Vagina (tissue), 2 donors: ENCODE results near the gene DEPDC7. TPM values are rescaled to one million over a fixed set of nuclear protein-coding genes. Genes with fewer than 3 reads are reported as not detected.

Experiments used
- DNase-seq, 2 donors: peaks; one replicate each; pipeline ENCODE4 v3.0.0-alpha.2; 2017; ENCODE audit errors: extremely low spot score in 2 of 2
- H3K27ac ChIP-seq: fragments of 200-600 bp; sonication (generic); one replicate; pipeline ENCODE4 v1.5.1; 2019
- H3K27me3 ChIP-seq: fragments of 200-600 bp; sonication (generic); one replicate; pipeline ENCODE4 v1.5.1; 2019
- H3K36me3 ChIP-seq, 2 donors: fragments of 200-600 bp; sonication (generic); one replicate each; pipeline ENCODE4 v1.5.1; 2017 to 2019
- H3K4me1 ChIP-seq: fragments of 200-600 bp; sonication (generic); one replicate; pipeline ENCODE4 v1.5.1; 2019
- H3K4me3 ChIP-seq, 2 donors: fragments of 200-600 bp; sonication (generic); 1 replicate in 1 of 2; 2 replicates in 1 of 2; pipeline ENCODE4 v1.5.1; 2016 to 2019
- H3K9me3 ChIP-seq: fragments of 200-600 bp; sonication (generic); one replicate; pipeline ENCODE4 v1.5.1; 2019
- POLR2A ChIP-seq, 2 donors: fragments of 450-650 bp; IDR thresholded peaks; one replicate each; pipeline ENCODE4 v1.6.1; 2017; ENCODE audit warnings: antibody characterized with exemption in 2 of 2, mild to moderate bottlenecking in 2 of 2, moderate library complexity in 2 of 2
- POLR2AphosphoS5 ChIP-seq, 2 donors: sonication (generic); formaldehyde crosslinking; IDR thresholded peaks; one replicate each; pipeline ENCODE4 v1.9.0; 2017; ENCODE audit warnings: antibody characterized with exemption in 2 of 2, mild to moderate bottlenecking in 2 of 2, low read depth in 1 of 2; ENCODE audit not compliant: insufficient read depth in 1 of 2
- intact Hi-C: fragments of 100-400 bp; cut with DNase I; formaldehyde crosslinking; loops from one replicate; pipeline ENCODE4 v1.15.1; 2023
- total RNA-seq: library from RNA; depleted of rRNA; stranded (reverse); fragments of >200 nt; gene quantifications from one replicate; pipeline ENCODE4 v1.2.3, GENCODE V29; 2016
- TF ChIP-seq, protein P1 (sequence below), 3 experiments: fragments of 450-650 bp in 2 of 3; fragments of 200-600 bp in 1 of 3; sonication (generic) in 1 of 3; IDR thresholded peaks; one replicate each; pipeline ENCODE4 v1.5.1; 2017 to 2019; ENCODE audit warnings: antibody characterized with exemption in 3 of 3, mild to moderate bottlenecking in 2 of 3, moderate library complexity in 2 of 3

Gene DEPDC7
- total RNA-seq, 1 donor from 2014 or later, result 2.5 TPM

GRCh38 chr11:32983506-32983905 lies 32.2 kb upstream of the DEPDC7 start:
- H3K9me3 ChIP-seq, result no peaks in the 10 kb centered on the region
- no peaks in the 10 kb centered on the region for H3K4me1 ChIP-seq
- no peak overlapping the region for H3K27ac ChIP-seq
- no peak for TF ChIP-seq POLR2A (IDR thresholded peaks at IDR 0.05)
- no peak for TF ChIP-seq POLR2AphosphoS5 (IDR thresholded peaks at IDR 0.05; ENCODE audit: insufficient read depth in 1 of 2, low read depth in 1 of 2)
- TF ChIP-seq, protein P1, sequence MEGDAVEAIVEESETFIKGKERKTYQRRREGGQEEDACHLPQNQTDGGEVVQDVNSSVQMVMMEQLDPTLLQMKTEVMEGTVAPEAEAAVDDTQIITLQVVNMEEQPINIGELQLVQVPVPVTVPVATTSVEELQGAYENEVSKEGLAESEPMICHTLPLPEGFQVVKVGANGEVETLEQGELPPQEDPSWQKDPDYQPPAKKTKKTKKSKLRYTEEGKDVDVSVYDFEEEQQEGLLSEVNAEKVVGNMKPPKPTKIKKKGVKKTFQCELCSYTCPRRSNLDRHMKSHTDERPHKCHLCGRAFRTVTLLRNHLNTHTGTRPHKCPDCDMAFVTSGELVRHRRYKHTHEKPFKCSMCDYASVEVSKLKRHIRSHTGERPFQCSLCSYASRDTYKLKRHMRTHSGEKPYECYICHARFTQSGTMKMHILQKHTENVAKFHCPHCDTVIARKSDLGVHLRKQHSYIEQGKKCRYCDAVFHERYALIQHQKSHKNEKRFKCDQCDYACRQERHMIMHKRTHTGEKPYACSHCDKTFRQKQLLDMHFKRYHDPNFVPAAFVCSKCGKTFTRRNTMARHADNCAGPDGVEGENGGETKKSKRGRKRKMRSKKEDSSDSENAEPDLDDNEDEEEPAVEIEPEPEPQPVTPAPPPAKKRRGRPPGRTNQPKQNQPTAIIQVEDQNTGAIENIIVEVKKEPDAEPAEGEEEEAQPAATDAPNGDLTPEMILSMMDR (IDR thresholded peaks at IDR 0.05), result no peak
- intact Hi-C loops, result no loop called here
- H3K4me3 ChIP-seq, result no peak overlapping the region
- no peaks in the 10 kb centered on the region for H3K27me3 ChIP-seq
- DNase-seq, result no peak
- peaks cover 0 to 5% of the 10 kb centered on the region in 2 donors for H3K36me3 ChIP-seq

GRCh38 chr11:32985600-32985999 lies 30.1 kb upstream of the DEPDC7 start:
- no peaks in the 10 kb centered on the region for H3K36me3 ChIP-seq
- no peak for DNase-seq
- H3K9me3 ChIP-seq, result no peaks in the 10 kb centered on the region
- TF ChIP-seq POLR2A (IDR thresholded peaks at IDR 0.05), result no peak
- TF ChIP-seq, protein P1 (IDR thresholded peaks at IDR 0.05), result no peak
- no peak for TF ChIP-seq POLR2AphosphoS5 (IDR thresholded peaks at IDR 0.05; ENCODE audit: insufficient read depth in 1 of 2, low read depth in 1 of 2)
- no peaks in the 10 kb centered on the region for H3K4me1 ChIP-seq
- intact Hi-C loops, result no loop called here
- H3K27me3 ChIP-seq, result no peaks in the 10 kb centered on the region
- H3K27ac ChIP-seq, result no peak overlapping the region
- H3K4me3 ChIP-seq, result no peak overlapping the region

- DNase-seq, result no peak
- H3K9me3 ChIP-seq, result no peaks in the 10 kb centered on the region
- intact Hi-C loops, result no loop called here
- no peak for TF ChIP-seq POLR2A (IDR thresholded peaks at IDR 0.05)
- no peak for TF ChIP-seq POLR2AphosphoS5 (IDR thresholded peaks at IDR 0.05; ENCODE audit: insufficient read depth in 1 of 2, low read depth in 1 of 2)
- TF ChIP-seq, protein P1 (IDR thresholded peaks at IDR 0.05), result no peak
- H3K27ac ChIP-seq, result no peak overlapping the region
- no peaks in the 10 kb centered on the region for H3K27me3 ChIP-seq
- no peaks in the 10 kb centered on the region for H3K4me1 ChIP-seq
- no peak overlapping the region for H3K4me3 ChIP-seq
- no peaks in the 10 kb centered on the region for H3K36me3 ChIP-seq
Observed at GRCh38 chr11:32987851-32988250, 27.8 kb upstream of the DEPDC7 start.

DNA sequence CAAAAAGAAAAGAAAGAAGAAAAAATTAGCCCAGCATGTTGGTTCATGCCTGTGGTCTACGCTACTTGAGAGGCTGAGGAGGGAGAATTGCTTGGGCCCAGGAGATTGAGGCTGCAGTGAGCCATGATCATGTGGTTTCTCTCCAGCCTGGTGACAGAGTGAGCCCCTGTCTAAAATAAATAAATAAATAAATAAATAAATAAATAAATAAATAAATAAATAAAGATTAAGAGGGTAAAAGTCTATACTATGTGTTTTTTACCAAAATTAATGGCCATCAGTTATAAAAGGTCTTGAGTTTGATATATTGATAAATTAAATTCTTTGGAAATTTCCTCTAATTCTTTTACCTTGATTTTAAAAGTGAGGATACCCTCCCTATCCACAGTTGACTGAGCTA lies 25.2 kb upstream of the DEPDC7 start:
- H3K4me3 ChIP-seq, result no peak overlapping the region
- H3K9me3 ChIP-seq, result no peaks in the 10 kb centered on the region
- intact Hi-C loops, result no loop called here
- DNase-seq, result no peak
- H3K27ac ChIP-seq, result no peak overlapping the region
- H3K27me3 ChIP-seq, result no peaks in the 10 kb centered on the region
- TF ChIP-seq POLR2A (IDR thresholded peaks at IDR 0.05) (no peak), POLR2AphosphoS5 (IDR thresholded peaks at IDR 0.05; ENCODE audit: insufficient read depth in 1 of 2, low read depth in 1 of 2) (no peak)
- TF ChIP-seq, protein P1 (IDR thresholded peaks at IDR 0.05), result no peak
- H3K4me1 ChIP-seq, result no peaks in the 10 kb centered on the region
- H3K36me3 ChIP-seq, result no peaks in the 10 kb centered on the region

- no peaks in the 10 kb centered on the region for H3K36me3 ChIP-seq
- H3K27ac ChIP-seq, result no peak overlapping the region
- H3K9me3 ChIP-seq, result no peaks in the 10 kb centered on the region
- no peak for TF ChIP-seq POLR2AphosphoS5 (IDR thresholded peaks at IDR 0.05; ENCODE audit: insufficient read depth in 1 of 2, low read depth in 1 of 2)
- no peak overlapping the region for H3K4me3 ChIP-seq
- intact Hi-C loops, result no loop called here
- H3K27me3 ChIP-seq, result no peaks in the 10 kb centered on the region
- H3K4me1 ChIP-seq, result no peaks in the 10 kb centered on the region
- no peak for DNase-seq
Observed at GRCh38 chr11:32991427-32991826, 24.3 kb upstream of the DEPDC7 start.
